Measurements from ENCODE around the gene LRP8.

GRCh38 chr1:53368314-53369033, 40.6 kb upstream of the LRP8 start:
- TF ChIP-seq, protein P1, sequence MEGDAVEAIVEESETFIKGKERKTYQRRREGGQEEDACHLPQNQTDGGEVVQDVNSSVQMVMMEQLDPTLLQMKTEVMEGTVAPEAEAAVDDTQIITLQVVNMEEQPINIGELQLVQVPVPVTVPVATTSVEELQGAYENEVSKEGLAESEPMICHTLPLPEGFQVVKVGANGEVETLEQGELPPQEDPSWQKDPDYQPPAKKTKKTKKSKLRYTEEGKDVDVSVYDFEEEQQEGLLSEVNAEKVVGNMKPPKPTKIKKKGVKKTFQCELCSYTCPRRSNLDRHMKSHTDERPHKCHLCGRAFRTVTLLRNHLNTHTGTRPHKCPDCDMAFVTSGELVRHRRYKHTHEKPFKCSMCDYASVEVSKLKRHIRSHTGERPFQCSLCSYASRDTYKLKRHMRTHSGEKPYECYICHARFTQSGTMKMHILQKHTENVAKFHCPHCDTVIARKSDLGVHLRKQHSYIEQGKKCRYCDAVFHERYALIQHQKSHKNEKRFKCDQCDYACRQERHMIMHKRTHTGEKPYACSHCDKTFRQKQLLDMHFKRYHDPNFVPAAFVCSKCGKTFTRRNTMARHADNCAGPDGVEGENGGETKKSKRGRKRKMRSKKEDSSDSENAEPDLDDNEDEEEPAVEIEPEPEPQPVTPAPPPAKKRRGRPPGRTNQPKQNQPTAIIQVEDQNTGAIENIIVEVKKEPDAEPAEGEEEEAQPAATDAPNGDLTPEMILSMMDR (IDR thresholded peaks at IDR 0.05): no peak
- TF ChIP-seq POLR2AphosphoS5 (IDR thresholded peaks at IDR 0.05): no peak
